ENCODE results near the gene USP48.
A peak's percentile ranks its signal among the peaks of the same experiment; 100 is the strongest.
"Not testable (repeated sequence)": the region's sequence is repeated elsewhere in the genome, so short reads cannot be mapped to it uniquely, and the experiment has no call there.

The USP48 gene

GRCh38 chr1:21774835-21775549, 8.0 kb downstream of the USP48 start:
- no peak for DNase-seq (ENCODE audit: low read depth in 2 of 2)

- no peak for DNase-seq (ENCODE audit: low read depth in 2 of 2)
Observed at GRCh38 chr1:21773585-21773984, 9.4 kb downstream of the USP48 start.

- not testable (repeated sequence) for DNase-seq (ENCODE audit: low read depth in 2 of 2)
Observed at GRCh38 chr1:21771672-21772071, 11.3 kb downstream of the USP48 start.

GRCh38 chr1:21770602-21771001, 12.3 kb downstream of the USP48 start:
- not testable (repeated sequence) for DNase-seq (ENCODE audit: low read depth in 2 of 2)

- no peak for DNase-seq (ENCODE audit: low read depth in 2 of 2)
Observed at GRCh38 chr1:21770201-21770600, 12.7 kb downstream of the USP48 start.

GRCh38 chr1:21767106-21767505, 15.8 kb downstream of the USP48 start:
- not testable (repeated sequence) for DNase-seq (ENCODE audit: low read depth in 2 of 2)

- no peak for DNase-seq (ENCODE audit: low read depth in 2 of 2)
Observed at GRCh38 chr1:21766210-21766609, 16.7 kb downstream of the USP48 start.

GRCh38 chr1:21764615-21765423, 18.1 kb downstream of the USP48 start:
- DNase-seq (ENCODE audit: low read depth in 2 of 2), result peak; percentile 78 to 83

GRCh38 chr1:21763694-21764419, 19.1 kb downstream of the USP48 start:
- DNase-seq (ENCODE audit: low read depth in 2 of 2), result no peak

- DNase-seq (ENCODE audit: low read depth in 2 of 2), result no peak
Observed at GRCh38 chr1:21763236-21763635, 19.7 kb downstream of the USP48 start.

GRCh38 chr1:21762022-21762404, 20.9 kb downstream of the USP48 start:
- DNase-seq (ENCODE audit: low read depth in 2 of 2), result no peak

GRCh38 chr1:21761052-21761451, 21.9 kb downstream of the USP48 start:
- no peak for DNase-seq (ENCODE audit: low read depth in 2 of 2)

GRCh38 chr1:21759818-21760217, 23.1 kb downstream of the USP48 start:
- DNase-seq (ENCODE audit: low read depth in 2 of 2), result no peak

GRCh38 chr1:21759182-21759581, 23.8 kb downstream of the USP48 start:
- no peak for DNase-seq (ENCODE audit: low read depth in 2 of 2)

GRCh38 chr1:21758614-21759013, 24.3 kb downstream of the USP48 start:
- no peak for DNase-seq (ENCODE audit: low read depth in 2 of 2)

- no peak for DNase-seq (ENCODE audit: low read depth in 2 of 2)
Observed at GRCh38 chr1:21756393-21757089, 26.4 kb downstream of the USP48 start.

GRCh38 chr1:21755067-21755466, 27.9 kb downstream of the USP48 start:
- no peak for DNase-seq (ENCODE audit: low read depth in 2 of 2)

GRCh38 chr1:21754583-21754982, 28.4 kb downstream of the USP48 start:
- no peak for DNase-seq (ENCODE audit: low read depth in 2 of 2)

GRCh38 chr1:21752186-21752585, 30.8 kb downstream of the USP48 start:
- no peak for DNase-seq (ENCODE audit: low read depth in 2 of 2)

- no peak for DNase-seq (ENCODE audit: low read depth in 2 of 2)
Observed at GRCh38 chr1:21751281-21751680, 31.7 kb downstream of the USP48 start.

- no peak for DNase-seq (ENCODE audit: low read depth in 2 of 2)
Observed at GRCh38 chr1:21750841-21751240, 32.1 kb downstream of the USP48 start.
